Measurements from ENCODE around the gene TIMMDC1.

DNA sequence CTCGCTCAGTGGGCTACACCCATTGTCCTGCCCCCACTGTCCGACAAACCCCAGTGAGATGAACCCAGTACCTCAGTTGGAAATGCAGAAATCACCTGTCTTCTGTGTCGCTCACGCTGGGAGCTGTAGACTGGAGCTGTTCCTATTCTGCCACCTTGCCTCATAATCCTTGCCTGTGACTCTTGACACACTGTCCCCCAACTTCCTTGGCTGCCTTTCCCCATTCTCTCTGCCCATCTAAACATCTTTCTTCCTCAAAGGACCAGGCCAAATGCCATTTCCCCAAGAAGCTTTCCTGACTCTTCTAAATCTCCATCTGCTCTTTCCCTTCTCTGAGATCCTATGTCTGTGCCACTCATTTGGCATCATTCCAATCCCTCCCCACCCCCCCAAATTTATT is 70.8 kb downstream of the TIMMDC1 start:
- TF ChIP-seq EZH2 (IDR thresholded peaks at IDR 0.05; ENCODE audit: insufficient read depth, poor library complexity, severe bottlenecking) (no peak), EZH2phosphoT487 (IDR thresholded peaks at IDR 0.05; ENCODE audit: insufficient read depth, low read depth) (no peak)

Data from GM23248 (cell line).